ENCODE data around the gene SLC4A4. TPM values are rescaled to one million over a fixed set of nuclear protein-coding genes. Genes with fewer than 3 reads are reported as not detected.

The SLC4A4 gene
- total RNA-seq, 1 donor from 2014 or later: 3.2 TPM

GRCh38 chr4:71570492-71570891 is 231.7 kb downstream of the SLC4A4 start:
- no peak for DNase-seq (ENCODE audit: extremely low spot score in 2 of 2)
- intact Hi-C loops (cut with DNase I): no loop called here
- no peaks in the 10 kb centered on the region for H3K36me3 ChIP-seq
- H3K4me1 ChIP-seq: no peaks in the 10 kb centered on the region
- no peak overlapping the region for H3K27ac ChIP-seq
- H3K27me3 ChIP-seq: no peaks in the 10 kb centered on the region
- TF ChIP-seq POLR2A (IDR thresholded peaks at IDR 0.05) (no peak), CTCF (IDR thresholded peaks at IDR 0.05) (no peak), POLR2AphosphoS5 (IDR thresholded peaks at IDR 0.05; ENCODE audit: insufficient read depth in 1 of 2, low read depth in 1 of 2) (no peak)
- H3K9me3 ChIP-seq: no peaks in the 10 kb centered on the region
- H3K4me3 ChIP-seq: no peak overlapping the region

- Histone ChIP-seq H3K9me3 (no peaks in the 10 kb centered on the region), H3K4me3 (no peak overlapping the region), H3K36me3 (no peaks in the 10 kb centered on the region), H3K27ac (no peak overlapping the region), H3K27me3 (no peaks in the 10 kb centered on the region), H3K4me1 (no peaks in the 10 kb centered on the region)
- intact Hi-C loops (cut with DNase I): no loop called here
- TF ChIP-seq POLR2AphosphoS5 (IDR thresholded peaks at IDR 0.05; ENCODE audit: insufficient read depth in 1 of 2, low read depth in 1 of 2) (no peak), CTCF (IDR thresholded peaks at IDR 0.05) (no peak), POLR2A (IDR thresholded peaks at IDR 0.05) (no peak)
- DNase-seq (ENCODE audit: extremely low spot score in 2 of 2): no peak
These were observed 232.5 kb downstream of the SLC4A4 start for GRCh38 chr4:71571346-71571745.

- H3K27ac ChIP-seq: no peak overlapping the region
- H3K9me3 ChIP-seq: no peaks in the 10 kb centered on the region
- TF ChIP-seq POLR2AphosphoS5 (IDR thresholded peaks at IDR 0.05; ENCODE audit: insufficient read depth in 1 of 2, low read depth in 1 of 2) (no peak), CTCF (IDR thresholded peaks at IDR 0.05) (no peak), POLR2A (IDR thresholded peaks at IDR 0.05) (no peak)
- DNase-seq (ENCODE audit: extremely low spot score in 2 of 2): no peak
- H3K4me1 ChIP-seq: no peaks in the 10 kb centered on the region
- intact Hi-C loops (cut with DNase I): no loop called here
- H3K36me3 ChIP-seq: no peaks in the 10 kb centered on the region
- H3K4me3 ChIP-seq: no peak overlapping the region
- no peaks in the 10 kb centered on the region for H3K27me3 ChIP-seq
These were observed 245.2 kb downstream of the SLC4A4 start for GRCh38 chr4:71583971-71584370.

GRCh38 chr4:71584585-71584984 is 245.8 kb downstream of the SLC4A4 start:
- H3K27ac ChIP-seq: no peak overlapping the region
- TF ChIP-seq POLR2AphosphoS5 (IDR thresholded peaks at IDR 0.05; ENCODE audit: insufficient read depth in 1 of 2, low read depth in 1 of 2): no peak
- no peak for TF ChIP-seq CTCF (IDR thresholded peaks at IDR 0.05)
- no peak for TF ChIP-seq POLR2A (IDR thresholded peaks at IDR 0.05)
- no peaks in the 10 kb centered on the region for H3K9me3 ChIP-seq
- DNase-seq (ENCODE audit: extremely low spot score in 2 of 2): no peak
- intact Hi-C loops (cut with DNase I): no loop called here
- H3K27me3 ChIP-seq: no peaks in the 10 kb centered on the region
- H3K4me1 ChIP-seq: no peaks in the 10 kb centered on the region
- no peaks in the 10 kb centered on the region for H3K36me3 ChIP-seq
- no peak overlapping the region for H3K4me3 ChIP-seq

GRCh38 chr4:71586087-71586763 is 247.4 kb downstream of the SLC4A4 start:
- Histone ChIP-seq H3K9me3 (no peaks in the 10 kb centered on the region), H3K27ac (no peak overlapping the region), H3K4me1 (no peaks in the 10 kb centered on the region), H3K27me3 (no peaks in the 10 kb centered on the region), H3K4me3 (no peak overlapping the region), H3K36me3 (no peaks in the 10 kb centered on the region)
- intact Hi-C loops (cut with DNase I): no loop called here
- DNase-seq (ENCODE audit: extremely low spot score in 2 of 2): no peak
- no peak for TF ChIP-seq POLR2AphosphoS5 (IDR thresholded peaks at IDR 0.05; ENCODE audit: insufficient read depth in 1 of 2, low read depth in 1 of 2)
- TF ChIP-seq CTCF (IDR thresholded peaks at IDR 0.05): no peak
- TF ChIP-seq POLR2A (IDR thresholded peaks at IDR 0.05): no peak

All from vagina (tissue), 2 donors.